Natural killer cell treated with Interleukin-12 subunit alpha and Interleukin-12 subunit beta and Interleukin-15 and Interleukin-18, amount 100 ng/mL, for 72 hours (primary cell): ENCODE measurements around the gene GNL1. TPM values are rescaled to one million over a fixed set of nuclear protein-coding genes. Genes with fewer than 3 reads are reported as not detected.
"Not testable (repeated sequence)": the region's sequence is repeated elsewhere in the genome, so short reads cannot be mapped to it uniquely, and the experiment has no call there.

ENCODE experiments used
- ATAC-seq, 2 donors: fragments of 150-1000 bp; cut with Tn5 transposase in 1 of 2; sonication (Bioruptor Pico), chemical (Tn5 transposase) in 1 of 2; 2 replicates each; pipeline ENCODE4 v1.10.0; 2021
- DNase-seq: peaks from one replicate; pipeline ENCODE4 v3.0.0; 2022; ENCODE audit warnings: low spot score
- H3K27ac Mint-ChIP-seq, 2 donors: 1 replicate in 1 of 2; 2 replicates in 1 of 2; pipeline ENCODE4 v1.8.0; 2022; ENCODE audit warnings: mixed read lengths in 2 of 2, mild to moderate bottlenecking in 1 of 2, moderate library complexity in 1 of 2
- H3K27me3 Mint-ChIP-seq, 2 donors: 1 replicate in 1 of 2; 2 replicates in 1 of 2; pipeline ENCODE4 v1.8.0; 2022; ENCODE audit warnings: mixed read lengths in 2 of 2
- H3K36me3 Mint-ChIP-seq: one replicate; pipeline ENCODE4 v1.8.0; 2022; ENCODE audit warnings: mixed read lengths
- H3K4me1 Mint-ChIP-seq, 2 donors: 1 replicate in 1 of 2; 2 replicates in 1 of 2; pipeline ENCODE4 v1.8.0; 2022; ENCODE audit warnings: low read depth in 2 of 2, mixed read lengths in 2 of 2, mild to moderate bottlenecking in 1 of 2
- H3K4me3 Mint-ChIP-seq: one replicate; pipeline ENCODE4 v1.8.0; 2022; ENCODE audit warnings: mixed read lengths
- H3K9me3 Mint-ChIP-seq: 2 replicates; pipeline ENCODE4 v1.8.0; 2022; ENCODE audit warnings: mixed read lengths
- total RNA-seq, 2 donors: library from RNA; stranded (reverse); gene quantifications; one replicate each; pipeline ENCODE4 v1.2.3, GENCODE V29; 2022

Gene GNL1
- total RNA-seq, 2 donors from 2014 or later = 59.8 to 70.5 TPM

GRCh38 chr6:30533460-30534294 lies 22.6 kb downstream of the GNL1 start:
- Mint-ChIP-seq H3K4me3 (peak overlapping the region; percentile 55), H3K9me3 (no peaks in the 10 kb centered on the region), H3K4me1 (peaks cover 21 to 33% of the 10 kb centered on the region in 2 donors), H3K27ac (peak overlapping the region; percentile 65 to 96), H3K36me3 (no peaks in the 10 kb centered on the region), H3K27me3 (no peaks in the 10 kb centered on the region)
- no peak for DNase-seq
- no peak for ATAC-seq

DNA sequence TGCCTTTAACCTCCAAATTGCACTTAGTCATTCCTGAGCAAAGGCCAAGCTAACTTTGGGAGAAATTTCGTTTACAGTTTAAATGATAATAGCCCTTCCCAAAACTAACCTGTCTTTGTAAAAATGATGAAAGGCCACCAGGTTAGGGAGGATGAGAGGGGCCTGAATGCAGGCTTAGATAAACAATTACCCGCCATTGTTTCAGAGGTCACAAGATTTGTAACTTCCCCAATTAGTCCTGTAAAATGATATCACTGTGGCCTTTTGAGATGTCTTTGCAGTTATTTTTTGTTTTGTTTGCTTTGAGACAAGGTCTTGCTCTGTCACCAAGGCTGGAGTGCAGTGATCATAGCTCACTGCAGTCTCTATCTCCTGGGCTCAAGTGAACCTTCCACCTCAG lies 26.3 kb downstream of the GNL1 start:
- Mint-ChIP-seq H3K27me3 (no peaks in the 10 kb centered on the region), H3K27ac (peak overlapping the region; percentile 80 to 87), H3K4me1 (peaks cover 45 to 62% of the 10 kb centered on the region in 2 donors), H3K9me3 (no peaks in the 10 kb centered on the region), H3K4me3 (peak overlapping the region; percentile 73), H3K36me3 (no peaks in the 10 kb centered on the region)
- DNase-seq (no peak), ATAC-seq (no peak)

DNA sequence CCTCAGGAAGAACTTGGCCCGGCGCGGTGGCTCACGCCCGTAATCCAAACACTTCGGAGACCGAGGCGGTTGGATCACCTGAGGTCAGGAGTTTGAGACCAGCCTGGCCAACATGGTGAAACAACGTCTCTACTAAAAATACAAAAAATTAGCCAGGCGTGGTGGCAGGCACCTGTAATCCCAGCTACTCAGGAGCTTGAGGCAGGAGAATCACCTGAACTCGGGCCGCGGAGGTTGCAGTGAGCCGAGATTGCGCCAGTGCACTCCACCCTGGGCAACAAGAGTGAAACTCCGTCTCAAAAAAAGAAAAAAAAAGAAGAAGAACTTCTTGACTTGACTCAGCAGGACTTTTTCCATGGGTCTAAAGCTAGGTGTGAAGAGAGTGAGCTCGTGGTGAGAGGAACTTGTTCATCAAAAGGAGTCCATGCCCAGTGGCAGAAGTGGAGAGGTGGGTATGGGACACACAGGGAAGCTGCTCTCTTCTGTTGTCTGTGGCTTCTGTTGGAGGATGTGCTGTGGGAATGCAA lies 26.9 kb downstream of the GNL1 start:
- Mint-ChIP-seq H3K4me1 (peaks cover 49 to 66% of the 10 kb centered on the region in 2 donors), H3K27ac (peak overlapping the region; percentile 80 to 87), H3K4me3 (peak overlapping the region; percentile 73)
- DNase-seq, H3K9me3 Mint-ChIP-seq, H3K36me3 Mint-ChIP-seq, H3K27me3 Mint-ChIP-seq: not testable (repeated sequence)
- ATAC-seq = peak; percentile 82 to 84

DNA sequence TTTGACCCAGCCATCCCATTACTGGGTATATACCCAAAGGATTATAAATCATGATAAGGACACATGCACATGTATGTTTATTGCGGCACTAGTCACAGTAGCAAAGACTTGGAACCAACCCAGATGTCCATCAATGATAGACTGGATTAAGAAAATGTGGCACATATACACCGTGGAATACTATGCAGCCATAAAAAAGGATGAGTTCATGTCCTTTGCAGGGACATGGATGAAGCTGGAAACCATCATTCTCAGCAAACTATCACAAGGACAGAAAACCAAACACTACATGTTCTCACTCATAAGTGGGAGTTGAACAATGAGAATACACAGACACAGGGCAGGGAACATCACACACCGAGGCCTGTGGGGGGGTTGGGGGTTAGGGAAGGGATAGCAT lies 29.8 kb downstream of the GNL1 start:
- not testable (repeated sequence) for ATAC-seq

GRCh38 chr6:30521952-30522351 lies 34.3 kb downstream of the GNL1 start:
- not testable (repeated sequence) for H3K4me3 Mint-ChIP-seq, H3K9me3 Mint-ChIP-seq, H3K27ac Mint-ChIP-seq, DNase-seq, H3K27me3 Mint-ChIP-seq, ATAC-seq
- peaks cover 39 to 40% of the 10 kb centered on the region in 2 donors for H3K4me1 Mint-ChIP-seq
- peaks cover 19% of the 10 kb centered on the region for H3K36me3 Mint-ChIP-seq

More for the DNA sequence above, 29.8 kb downstream of the GNL1 start:
- Mint-ChIP-seq H3K4me1 (peaks cover 50 to 60% of the 10 kb centered on the region in 2 donors), H3K36me3 (peaks cover 19% of the 10 kb centered on the region), H3K4me3 (peak overlapping the region; percentile 43), H3K27ac (peak overlapping the region; percentile 22)
- H3K9me3 Mint-ChIP-seq, DNase-seq, H3K27me3 Mint-ChIP-seq: not testable (repeated sequence)

GRCh38 chr6:30521082-30521481 lies 35.2 kb downstream of the GNL1 start:
- not testable (repeated sequence) for H3K4me3 Mint-ChIP-seq, H3K27ac Mint-ChIP-seq, H3K9me3 Mint-ChIP-seq, DNase-seq, H3K27me3 Mint-ChIP-seq, ATAC-seq
- peaks cover 40% of the 10 kb centered on the region in 2 donors for H3K4me1 Mint-ChIP-seq
- peaks cover 19% of the 10 kb centered on the region for H3K36me3 Mint-ChIP-seq

DNA sequence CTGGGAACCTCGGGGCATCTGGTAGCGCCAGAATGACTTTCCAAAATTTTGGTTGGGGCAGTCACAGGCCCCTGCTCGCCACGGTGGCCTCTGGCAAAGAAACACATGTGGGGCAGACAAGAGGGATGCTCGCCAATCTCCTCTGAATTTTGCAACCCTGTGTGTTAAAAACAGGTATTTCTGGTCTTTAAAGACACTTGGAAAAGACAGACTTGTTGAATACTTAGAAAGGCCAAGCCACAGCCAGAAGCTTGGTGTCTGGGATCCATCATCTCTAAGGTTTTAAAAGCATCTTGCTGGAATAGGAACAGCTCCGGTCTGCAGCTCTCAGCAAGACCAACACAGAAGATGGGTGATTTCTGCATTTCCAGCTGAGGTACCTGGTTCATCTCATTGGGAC lies 35.8 kb downstream of the GNL1 start:
- Mint-ChIP-seq H3K9me3 (peaks cover 3% of the 10 kb centered on the region), H3K27me3 (no peaks in the 10 kb centered on the region), H3K4me1 (peaks cover 35 to 38% of the 10 kb centered on the region in 2 donors), H3K4me3 (no peak overlapping the region), H3K36me3 (peaks cover 19% of the 10 kb centered on the region), H3K27ac (peak overlapping the region in 1 of 2 donors; percentile 37)
- no peak for ATAC-seq
- no peak for DNase-seq

- Mint-ChIP-seq H3K27ac (peak overlapping the region; percentile 60 to 81), H3K4me1 (peaks cover 32 to 40% of the 10 kb centered on the region in 2 donors), H3K4me3 (peak overlapping the region; percentile 36), H3K36me3 (peaks cover 16% of the 10 kb centered on the region)
- H3K9me3 Mint-ChIP-seq, H3K27me3 Mint-ChIP-seq, DNase-seq, ATAC-seq: not testable (repeated sequence)
These were observed 37.7 kb downstream of the GNL1 start for GRCh38 chr6:30518505-30519145.

- ATAC-seq, H3K9me3 Mint-ChIP-seq, DNase-seq, H3K27me3 Mint-ChIP-seq: not testable (repeated sequence)
- Mint-ChIP-seq H3K4me3 (peak overlapping the region; percentile 36), H3K27ac (peak overlapping the region; percentile 60 to 99), H3K4me1 (peaks cover 28 to 40% of the 10 kb centered on the region in 2 donors), H3K36me3 (peaks cover 11% of the 10 kb centered on the region)
These were observed 38.4 kb downstream of the GNL1 start for GRCh38 chr6:30517767-30518504.

GRCh38 chr6:30516754-30517076 lies 39.6 kb downstream of the GNL1 start:
- not testable (repeated sequence) for DNase-seq, H3K27me3 Mint-ChIP-seq, ATAC-seq, H3K9me3 Mint-ChIP-seq, H3K36me3 Mint-ChIP-seq
- peak overlapping the region; percentile 97 to 99 for H3K27ac Mint-ChIP-seq
- H3K4me3 Mint-ChIP-seq = peak overlapping the region; percentile 94
- peaks cover 33 to 39% of the 10 kb centered on the region in 2 donors for H3K4me1 Mint-ChIP-seq

- Mint-ChIP-seq H3K36me3 (no peaks in the 10 kb centered on the region), H3K27ac (peak overlapping the region; percentile 97 to 99), H3K9me3 (no peaks in the 10 kb centered on the region), H3K27me3 (no peaks in the 10 kb centered on the region), H3K4me1 (peaks cover 39 to 43% of the 10 kb centered on the region in 2 donors), H3K4me3 (peak overlapping the region; percentile 94)
- DNase-seq (peak; percentile 95), ATAC-seq (peak; percentile 94)
These were observed 40.1 kb downstream of the GNL1 start for GRCh38 chr6:30515944-30516753.

DNA sequence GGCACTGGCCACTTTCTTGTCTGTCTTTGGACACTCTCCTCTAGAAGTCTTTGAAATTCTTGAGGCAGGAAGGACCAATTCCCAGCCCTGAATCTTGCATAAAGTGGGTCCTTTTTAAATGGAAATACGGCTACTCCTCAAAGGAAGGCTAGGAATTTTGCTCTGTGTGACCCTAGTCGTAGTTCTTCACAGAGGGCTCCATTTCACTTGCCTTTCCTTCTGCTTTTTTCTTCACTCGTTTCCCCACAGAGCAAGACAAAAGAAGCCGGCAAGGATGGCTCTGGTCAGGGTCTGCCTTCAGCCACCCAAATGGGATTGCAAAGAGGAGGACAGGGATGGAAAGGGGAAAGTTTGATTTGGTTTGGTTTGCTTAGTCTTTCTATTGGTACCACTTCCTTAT lies 41.2 kb downstream of the GNL1 start:
- H3K36me3 Mint-ChIP-seq = no peaks in the 10 kb centered on the region
- no peaks in the 10 kb centered on the region for H3K27me3 Mint-ChIP-seq
- H3K4me3 Mint-ChIP-seq = peak overlapping the region; percentile 94

GRCh38 chr6:30513451-30513850 lies 42.8 kb downstream of the GNL1 start:
- Mint-ChIP-seq H3K9me3 (no peaks in the 10 kb centered on the region), H3K4me3 (no peak overlapping the region), H3K27ac (peak overlapping the region in 1 of 2 donors; percentile 99)

More for the DNA sequence above, 41.2 kb downstream of the GNL1 start:
- H3K9me3 Mint-ChIP-seq = no peaks in the 10 kb centered on the region
- ATAC-seq = no peak
- peak overlapping the region; percentile 97 to 99 for H3K27ac Mint-ChIP-seq
- peaks cover 45 to 50% of the 10 kb centered on the region in 2 donors for H3K4me1 Mint-ChIP-seq
- DNase-seq = no peak

More at GRCh38 chr6:30513451-30513850, 42.8 kb downstream of the GNL1 start:
- Mint-ChIP-seq H3K4me1 (peaks cover 48 to 58% of the 10 kb centered on the region in 2 donors), H3K27me3 (no peaks in the 10 kb centered on the region), H3K36me3 (no peaks in the 10 kb centered on the region)
- no peak for DNase-seq
- no peak for ATAC-seq
